ENCODE data around the gene COL4A3.

Gene COL4A3

DNA sequence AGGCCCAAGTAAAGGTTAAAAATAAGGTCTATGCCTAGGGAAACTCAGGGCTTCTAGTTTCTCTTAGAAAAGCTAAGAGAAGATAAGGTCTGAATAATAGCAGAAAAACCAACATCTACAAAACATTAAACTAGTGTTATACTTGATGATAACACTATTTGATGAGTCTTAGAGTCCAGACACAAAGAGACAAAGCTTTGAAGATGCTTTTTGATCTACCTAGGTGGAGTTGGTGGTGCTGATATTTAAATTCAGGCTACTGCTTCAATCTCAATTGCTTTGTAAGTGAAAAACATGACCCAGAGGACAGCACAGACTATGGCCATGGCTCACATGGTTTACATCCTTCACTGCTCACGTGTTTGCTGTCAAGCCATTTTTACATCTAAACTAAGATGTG lies 148.9 kb downstream of the COL4A3 start:
- Histone ChIP-seq H3K79me2 (ENCODE audit: insufficient read depth, low read depth) (no peaks in the 10 kb centered on the region), H4K20me1 (ENCODE audit: insufficient read depth) (no peaks in the 10 kb centered on the region), H3K4me1 (ENCODE audit: low read depth, poor library complexity, severe bottlenecking) (peaks cover 9% of the 10 kb centered on the region), H3K4me3 (IDR thresholded peaks at IDR 0.05; ENCODE audit: insufficient read depth, low read depth, low read length) (no peak overlapping the region), H2AFZ (ENCODE audit: low read depth) (no peak overlapping the region), H3K27me3 (ENCODE audit: insufficient read depth, low read depth) (no peaks in the 10 kb centered on the region), H3K36me3 (ENCODE audit: insufficient read depth) (no peaks in the 10 kb centered on the region), H3K27ac (no peak overlapping the region), H3K9ac (no peak overlapping the region), H3K4me2 (no peak overlapping the region)
- TF ChIP-seq, protein P1, sequence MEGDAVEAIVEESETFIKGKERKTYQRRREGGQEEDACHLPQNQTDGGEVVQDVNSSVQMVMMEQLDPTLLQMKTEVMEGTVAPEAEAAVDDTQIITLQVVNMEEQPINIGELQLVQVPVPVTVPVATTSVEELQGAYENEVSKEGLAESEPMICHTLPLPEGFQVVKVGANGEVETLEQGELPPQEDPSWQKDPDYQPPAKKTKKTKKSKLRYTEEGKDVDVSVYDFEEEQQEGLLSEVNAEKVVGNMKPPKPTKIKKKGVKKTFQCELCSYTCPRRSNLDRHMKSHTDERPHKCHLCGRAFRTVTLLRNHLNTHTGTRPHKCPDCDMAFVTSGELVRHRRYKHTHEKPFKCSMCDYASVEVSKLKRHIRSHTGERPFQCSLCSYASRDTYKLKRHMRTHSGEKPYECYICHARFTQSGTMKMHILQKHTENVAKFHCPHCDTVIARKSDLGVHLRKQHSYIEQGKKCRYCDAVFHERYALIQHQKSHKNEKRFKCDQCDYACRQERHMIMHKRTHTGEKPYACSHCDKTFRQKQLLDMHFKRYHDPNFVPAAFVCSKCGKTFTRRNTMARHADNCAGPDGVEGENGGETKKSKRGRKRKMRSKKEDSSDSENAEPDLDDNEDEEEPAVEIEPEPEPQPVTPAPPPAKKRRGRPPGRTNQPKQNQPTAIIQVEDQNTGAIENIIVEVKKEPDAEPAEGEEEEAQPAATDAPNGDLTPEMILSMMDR (conservative IDR thresholded peaks at IDR 0.05; ENCODE audit: low read depth, low read length), result no peak

DNA sequence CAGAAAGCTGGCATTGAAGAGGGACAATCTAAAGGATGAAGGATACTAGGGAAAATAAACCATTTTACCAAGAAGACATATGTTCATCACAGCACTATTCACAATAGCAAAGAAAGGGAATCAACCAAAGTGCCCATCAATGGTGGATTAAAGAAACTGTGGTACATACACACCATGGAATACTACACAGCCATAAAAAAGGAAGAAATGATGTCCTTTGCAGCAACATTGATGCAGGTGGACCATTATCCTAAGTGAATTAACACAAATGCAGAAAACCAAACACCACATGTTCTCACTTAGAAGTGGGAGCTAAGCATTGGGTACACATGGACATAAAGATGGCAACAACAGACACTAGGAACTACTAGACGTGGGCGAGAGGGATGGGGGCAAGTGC lies 153.4 kb downstream of the COL4A3 start:
- Histone ChIP-seq H2AFZ (ENCODE audit: low read depth) (no peak overlapping the region), H4K20me1 (ENCODE audit: insufficient read depth) (no peaks in the 10 kb centered on the region), H3K4me2 (no peak overlapping the region), H3K4me1 (ENCODE audit: low read depth, poor library complexity, severe bottlenecking) (no peaks in the 10 kb centered on the region), H3K27ac (no peak overlapping the region), H3K79me2 (ENCODE audit: insufficient read depth, low read depth) (no peaks in the 10 kb centered on the region), H3K36me3 (ENCODE audit: insufficient read depth) (no peaks in the 10 kb centered on the region), H3K27me3 (ENCODE audit: insufficient read depth, low read depth) (no peaks in the 10 kb centered on the region), H3K9ac (no peak overlapping the region), H3K4me3 (IDR thresholded peaks at IDR 0.05; ENCODE audit: insufficient read depth, low read depth, low read length) (no peak overlapping the region)
- TF ChIP-seq, protein P1 (conservative IDR thresholded peaks at IDR 0.05; ENCODE audit: low read depth, low read length), result no peak

DNA sequence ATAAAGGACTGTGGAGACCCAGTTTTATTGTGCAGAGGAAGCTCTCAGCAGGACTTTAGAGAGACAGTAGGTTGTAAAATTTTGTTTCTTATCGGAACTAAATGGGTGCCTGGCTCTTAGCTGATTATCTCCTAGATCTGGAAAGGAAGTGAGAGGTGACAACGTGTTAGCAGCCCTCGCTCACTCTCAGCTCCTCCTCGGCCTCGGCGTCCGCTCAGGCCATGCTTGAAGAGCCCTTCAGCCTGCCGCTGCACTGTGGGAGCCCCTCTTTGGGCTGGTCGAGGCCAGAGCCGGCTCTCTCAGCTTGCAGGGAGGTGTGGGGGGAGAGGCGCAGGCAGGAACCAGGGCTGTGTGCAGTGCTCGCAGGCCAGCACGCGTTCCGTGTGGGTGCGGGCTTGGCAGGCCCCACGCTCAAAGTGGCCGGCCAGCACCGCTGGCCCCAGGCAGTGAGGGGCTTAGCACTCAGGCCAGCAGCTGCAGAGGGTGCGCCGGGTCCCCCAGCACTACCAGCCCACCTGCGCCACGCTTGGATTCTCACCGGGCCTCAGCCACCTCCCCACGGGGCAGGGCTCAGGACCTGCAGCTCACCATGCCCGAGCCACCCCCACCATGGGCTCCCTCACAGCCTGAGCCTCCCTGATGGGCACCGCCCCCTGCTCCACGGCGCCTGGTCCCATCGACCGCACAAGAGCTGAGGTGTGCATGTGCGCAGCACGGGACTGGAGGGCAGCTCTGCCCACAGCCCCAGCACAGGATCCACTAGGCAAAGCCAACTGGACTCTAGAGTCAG lies 156.1 kb downstream of the COL4A3 start:
- H3K36me3 ChIP-seq (ENCODE audit: insufficient read depth), result no peaks in the 10 kb centered on the region
- H3K27ac ChIP-seq, result no peak overlapping the region
- TF ChIP-seq, protein P1 (conservative IDR thresholded peaks at IDR 0.05; ENCODE audit: low read depth, low read length), result no peak
- H3K4me3 ChIP-seq (IDR thresholded peaks at IDR 0.05; ENCODE audit: insufficient read depth, low read depth, low read length), result no peak overlapping the region
- H3K79me2 ChIP-seq (ENCODE audit: insufficient read depth, low read depth), result no peaks in the 10 kb centered on the region
- H2AFZ ChIP-seq (ENCODE audit: low read depth), result no peak overlapping the region
- no peak overlapping the region for H3K9ac ChIP-seq
- H3K4me2 ChIP-seq, result no peak overlapping the region
- no peaks in the 10 kb centered on the region for H3K27me3 ChIP-seq (ENCODE audit: insufficient read depth, low read depth)
- H4K20me1 ChIP-seq (ENCODE audit: insufficient read depth), result no peaks in the 10 kb centered on the region
- peaks cover 8% of the 10 kb centered on the region for H3K4me1 ChIP-seq (ENCODE audit: low read depth, poor library complexity, severe bottlenecking)

DNA sequence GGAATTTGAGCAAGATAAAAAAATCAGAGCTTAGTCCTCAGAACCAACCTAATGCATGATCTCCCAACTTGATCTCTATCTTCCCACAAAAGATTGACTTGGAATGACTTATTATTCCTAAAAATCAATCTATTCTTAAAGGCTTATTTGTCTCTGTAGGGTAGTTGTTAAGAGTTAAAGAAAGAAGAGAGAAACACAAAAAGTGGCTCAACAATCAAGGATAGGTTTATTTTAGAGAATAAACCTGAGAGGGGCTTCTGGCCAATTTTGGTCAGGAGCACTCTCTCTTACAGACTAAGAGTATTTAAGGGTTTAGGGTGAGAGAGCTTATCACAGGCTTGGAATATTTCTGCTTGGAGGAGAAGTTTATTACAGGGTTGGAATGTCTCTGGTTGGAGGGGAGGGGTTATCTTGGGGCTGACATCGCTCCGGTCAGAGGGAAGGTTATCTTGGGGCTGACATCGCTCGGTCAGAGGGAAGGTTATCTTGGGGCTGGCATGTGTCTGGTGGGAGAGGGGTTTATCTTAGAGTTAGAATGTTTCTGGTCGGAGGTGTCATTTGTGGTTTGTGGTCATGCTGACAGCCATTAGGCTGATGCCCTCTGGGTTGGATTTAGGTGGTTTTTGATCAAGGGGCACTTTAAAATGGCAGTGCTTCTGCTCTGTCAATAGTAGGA lies 158.2 kb downstream of the COL4A3 start:
- H3K9ac ChIP-seq, result no peak overlapping the region
- H3K27ac ChIP-seq, result no peak overlapping the region
- H3K79me2 ChIP-seq (ENCODE audit: insufficient read depth, low read depth), result peaks cover 21% of the 10 kb centered on the region
- no peaks in the 10 kb centered on the region for H4K20me1 ChIP-seq (ENCODE audit: insufficient read depth)
- no peak overlapping the region for H3K4me2 ChIP-seq
- H3K27me3 ChIP-seq (ENCODE audit: insufficient read depth, low read depth), result no peaks in the 10 kb centered on the region
- no peak overlapping the region for H2AFZ ChIP-seq (ENCODE audit: low read depth)
- H3K4me3 ChIP-seq (IDR thresholded peaks at IDR 0.05; ENCODE audit: insufficient read depth, low read depth, low read length), result no peak overlapping the region
- no peaks in the 10 kb centered on the region for H3K36me3 ChIP-seq (ENCODE audit: insufficient read depth)
- TF ChIP-seq, protein P1 (conservative IDR thresholded peaks at IDR 0.05; ENCODE audit: low read depth, low read length), result no peak
- H3K4me1 ChIP-seq (ENCODE audit: low read depth, poor library complexity, severe bottlenecking), result peaks cover 17% of the 10 kb centered on the region
